H9 (cell line): ENCODE data around the gene NBPF20. TPM values are rescaled to one million over a fixed set of nuclear protein-coding genes. Genes with fewer than 3 reads are reported as not detected.

Source experiments
- total RNA-seq: library from RNA; stranded (reverse); gene quantifications from 2 replicates; pipeline ENCODE4 v1.2.1, GENCODE V29; 2021

Gene NBPF20
- total RNA-seq, 1 experiment from 2014 or later = 0.28 TPM

Other genes with a start within 250 kb of the NBPF20 start
- gene PPIAL4D, start 183.4 kb downstream of the NBPF20 start, total RNA-seq = not detected in 2 replicates
- 25.1 and 30.1 TPM in 2 replicates for gene GPR89A, start 182.4 kb upstream of the NBPF20 start, total RNA-seq